Fibroblast of lung (primary cell): ENCODE results near the gene DPYD. TPM values are rescaled to one million over a fixed set of nuclear protein-coding genes. Genes with fewer than 3 reads are reported as not detected.

Experiments
- DNase-seq, 2 donors: peaks; one replicate each; pipeline versions ENCODE4 v3.0.0 to v3.0.0-alpha.2; 2010; ENCODE audit warnings: low read depth in 2 of 2
- H2AFZ ChIP-seq: 2 replicates; pipeline ENCODE4 v1.5.1; 2012; ENCODE audit warnings: low read length, control low read depth, inconsistent platforms
- H3K27ac ChIP-seq: 2 replicates; pipeline ENCODE4 v1.5.1; 2011; ENCODE audit warnings: low read length, control low read depth; ENCODE audit not compliant: insufficient read depth
- H3K27me3 ChIP-seq: 2 replicates; pipeline ENCODE4 v1.5.1; 2011; ENCODE audit warnings: mild to moderate bottlenecking, low read length; ENCODE audit not compliant: control insufficient read depth, insufficient read depth
- H3K36me3 ChIP-seq: 2 replicates; pipeline ENCODE4 v1.5.1; 2011; ENCODE audit warnings: low read length; ENCODE audit not compliant: control insufficient read depth, insufficient read depth
- H3K4me1 ChIP-seq: 2 replicates; pipeline ENCODE4 v1.5.1; 2011; ENCODE audit warnings: low read length; ENCODE audit not compliant: control insufficient read depth, insufficient read depth; ENCODE audit errors: extremely low read depth
- H3K4me2 ChIP-seq: 2 replicates; pipeline ENCODE4 v1.5.1; 2011; ENCODE audit warnings: low read length, control low read depth; ENCODE audit not compliant: insufficient read depth; ENCODE audit errors: extremely low read depth
- H3K4me3 ChIP-seq, 4 experiments: fragments of 200-600 bp in 1 of 4; sonication (generic) in 1 of 4; replicated peaks in 1 of 4; 2 replicates each; pipeline ENCODE4 v1.5.1; 2011 to 2016; ENCODE audit warnings: low read length in 4 of 4, low read depth in 3 of 4, mild to moderate bottlenecking in 3 of 4, control low read depth in 2 of 4, inconsistent platforms in 1 of 4, mixed read lengths in 1 of 4; ENCODE audit not compliant: insufficient read depth in 1 of 4; ENCODE audit errors: control extremely low read depth in 1 of 4
- H3K79me2 ChIP-seq: 2 replicates; pipeline ENCODE4 v1.5.1; 2012; ENCODE audit warnings: mild to moderate bottlenecking, low read length, inconsistent platforms; ENCODE audit not compliant: control insufficient read depth, insufficient read depth
- H3K9ac ChIP-seq: 2 replicates; pipeline ENCODE4 v1.5.1; 2011; ENCODE audit warnings: mild to moderate bottlenecking, low read length, control low read depth; ENCODE audit not compliant: insufficient read depth
- H3K9me3 ChIP-seq: 2 replicates; pipeline ENCODE4 v1.5.1; 2012; ENCODE audit warnings: low read depth, low read length; ENCODE audit not compliant: control insufficient read depth, insufficient read depth
- H4K20me1 ChIP-seq: 2 replicates; pipeline ENCODE4 v1.5.1; 2011; ENCODE audit warnings: low read length; ENCODE audit not compliant: control insufficient read depth, insufficient read depth; ENCODE audit errors: extremely low read depth
- CTCF ChIP-seq, 2 donors: IDR thresholded peaks in 1 of 2; conservative IDR thresholded peaks in 1 of 2; 1 replicate in 1 of 2; 2 replicates in 1 of 2; pipeline ENCODE4 v1.5.1; 2011 to 2012; ENCODE audit warnings: low read length in 2 of 2, control low read depth in 1 of 2, inconsistent platforms in 1 of 2, low read depth in 1 of 2, mild to moderate bottlenecking in 1 of 2
- EZH2 ChIP-seq: IDR thresholded peaks from 2 replicates; pipeline ENCODE4 v1.5.1; 2012; ENCODE audit warnings: low read length, control low read depth, mild to moderate bottlenecking; ENCODE audit errors: missing control alignments
- polyA plus RNA-seq, 2 donors: library from polyadenylated mRNA; depleted of rRNA in 1 of 2; stranded (reverse) in 1 of 2; unstranded in 1 of 2; fragments of >200 nt; gene quantifications; 2 replicates each; pipeline ENCODE4 v1.2.1, GENCODE V29; 2011 to 2012; ENCODE audit warnings: missing spikeins in 1 of 2
- total RNA-seq: library from RNA; depleted of rRNA; stranded (reverse); fragments of >200 nt; gene quantifications from 2 replicates; pipeline ENCODE4 v1.2.1, GENCODE V29; 2014

The DPYD gene
- total and polyA plus RNA-seq, 2 donors (not counting 1 experiment from before 2014, with no cell fraction given): 32.0 to 63.1 TPM

DNA sequence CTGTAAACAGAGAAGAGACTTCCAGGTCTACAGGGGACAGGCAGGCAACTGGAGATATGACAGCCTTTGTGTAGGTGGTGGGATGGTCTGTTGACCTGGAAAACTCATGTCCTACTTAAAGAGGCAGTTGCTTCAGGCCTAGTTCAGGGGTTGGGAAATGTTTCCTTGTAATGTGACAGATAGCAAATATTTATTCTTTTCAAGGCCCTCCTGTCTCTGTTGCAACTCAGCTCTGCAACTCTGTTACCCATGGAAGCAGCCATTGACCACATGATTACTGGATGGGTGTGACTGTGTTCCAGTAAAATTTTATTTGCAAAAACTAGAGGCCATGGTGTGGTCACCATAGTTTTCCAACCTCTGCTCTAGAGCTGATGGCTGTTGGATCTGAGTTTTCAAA is 857.3 kb downstream of the DPYD start:
- TF ChIP-seq CTCF (conservative IDR thresholded peaks at IDR 0.05 in 1 of 2, IDR thresholded peaks at IDR 0.05 in 1 of 2; ENCODE audit: low read depth in 1 of 2, low read length in 2 of 2) (no peak), EZH2 (no peak)
- no peaks in the 10 kb centered on the region for H3K79me2 ChIP-seq
- no peaks in the 10 kb centered on the region for H4K20me1 ChIP-seq
- DNase-seq: no peak
- no peaks in the 10 kb centered on the region for H3K27me3 ChIP-seq
- no peak overlapping the region for H2AFZ ChIP-seq
- no peaks in the 10 kb centered on the region for H3K36me3 ChIP-seq
- no peak overlapping the region for H3K27ac ChIP-seq
- H3K9ac ChIP-seq: no peak overlapping the region
- H3K4me1 ChIP-seq: no peaks in the 10 kb centered on the region
- no peak overlapping the region for H3K4me2 ChIP-seq
- H3K4me3 ChIP-seq: no peak overlapping the region
- no peaks in the 10 kb centered on the region for H3K9me3 ChIP-seq

GRCh38 chr1:97061604-97062003 is 859.2 kb downstream of the DPYD start:
- Histone ChIP-seq H2AFZ (no peak overlapping the region), H3K79me2 (no peaks in the 10 kb centered on the region), H3K27ac (no peak overlapping the region), H3K36me3 (no peaks in the 10 kb centered on the region), H4K20me1 (no peaks in the 10 kb centered on the region), H3K4me3 (no peak overlapping the region), H3K9ac (no peak overlapping the region), H3K9me3 (no peaks in the 10 kb centered on the region), H3K4me2 (no peak overlapping the region), H3K27me3 (no peaks in the 10 kb centered on the region), H3K4me1 (no peaks in the 10 kb centered on the region)
- DNase-seq: no peak
- TF ChIP-seq CTCF (conservative IDR thresholded peaks at IDR 0.05 in 1 of 2, IDR thresholded peaks at IDR 0.05 in 1 of 2; ENCODE audit: low read depth in 1 of 2, low read length in 2 of 2): no peak
- no peak for TF ChIP-seq EZH2

- Histone ChIP-seq H3K27ac (no peak overlapping the region), H3K27me3 (no peaks in the 10 kb centered on the region), H3K4me2 (no peak overlapping the region), H2AFZ (no peak overlapping the region), H4K20me1 (no peaks in the 10 kb centered on the region), H3K36me3 (no peaks in the 10 kb centered on the region), H3K4me3 (no peak overlapping the region), H3K79me2 (no peaks in the 10 kb centered on the region), H3K9ac (no peak overlapping the region), H3K4me1 (no peaks in the 10 kb centered on the region), H3K9me3 (no peaks in the 10 kb centered on the region)
- TF ChIP-seq CTCF (conservative IDR thresholded peaks at IDR 0.05 in 1 of 2, IDR thresholded peaks at IDR 0.05 in 1 of 2; ENCODE audit: low read depth in 1 of 2, low read length in 2 of 2) (no peak), EZH2 (no peak)
- no peak for DNase-seq
Measured at GRCh38 chr1:97056386-97056785, 864.4 kb downstream of the DPYD start.
